Hippocampal formation (tissue), 2 donors: ENCODE data around the gene FAT2.

ENCODE experiments used
- DNase-seq, 2 donors: peaks; one replicate each; lab custom pipeline; 2025; lab: John Stamatoyannopoulos, UW

FAT2 gene

DNA sequence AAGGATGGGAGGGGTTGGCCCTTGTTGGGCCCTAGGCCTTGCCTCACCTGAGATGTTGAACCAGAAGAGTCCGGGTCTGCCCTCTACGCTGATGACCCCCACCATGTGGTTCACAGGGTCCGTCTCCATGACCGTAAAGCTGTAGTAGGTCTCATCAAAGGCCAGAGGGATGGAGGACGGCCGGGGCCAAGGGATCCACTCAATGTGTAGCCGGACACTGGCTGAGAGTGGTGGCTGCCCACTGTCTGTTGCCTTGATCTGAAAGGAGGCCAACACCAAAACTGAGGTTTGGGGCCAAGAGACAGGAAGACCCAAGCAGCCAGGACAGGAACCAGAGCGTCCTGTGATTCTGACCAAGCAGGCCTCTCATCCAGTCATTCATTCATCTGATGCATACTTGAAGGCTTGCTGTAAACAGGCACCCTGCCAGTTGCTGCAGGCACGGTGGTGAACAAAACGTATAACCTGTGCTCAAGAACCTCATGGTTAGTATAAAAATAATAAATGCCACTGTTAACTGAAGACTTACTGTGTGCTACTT, 37.9 kb downstream of the FAT2 start:
- DNase-seq, result no peak

DNA sequence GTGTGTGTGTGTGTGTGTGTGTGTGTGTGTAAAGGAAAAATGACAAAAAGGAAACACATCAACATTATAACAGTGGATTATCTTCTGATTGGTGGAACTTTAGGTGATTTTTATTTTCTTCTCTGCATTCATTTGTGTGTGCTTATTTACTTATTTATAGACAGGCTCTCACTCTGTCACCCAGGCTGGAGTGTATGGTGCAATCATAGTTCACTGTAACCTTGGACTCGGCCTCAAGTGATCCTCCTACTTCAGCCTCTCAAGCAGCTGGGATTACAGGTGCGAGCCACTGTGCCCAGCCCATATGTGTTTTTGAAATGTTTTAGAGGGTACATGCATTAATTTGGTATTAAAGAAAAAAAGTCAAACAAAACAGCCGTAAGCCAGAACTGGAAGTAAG, 39.1 kb downstream of the FAT2 start:
- DNase-seq, result no peak

DNA sequence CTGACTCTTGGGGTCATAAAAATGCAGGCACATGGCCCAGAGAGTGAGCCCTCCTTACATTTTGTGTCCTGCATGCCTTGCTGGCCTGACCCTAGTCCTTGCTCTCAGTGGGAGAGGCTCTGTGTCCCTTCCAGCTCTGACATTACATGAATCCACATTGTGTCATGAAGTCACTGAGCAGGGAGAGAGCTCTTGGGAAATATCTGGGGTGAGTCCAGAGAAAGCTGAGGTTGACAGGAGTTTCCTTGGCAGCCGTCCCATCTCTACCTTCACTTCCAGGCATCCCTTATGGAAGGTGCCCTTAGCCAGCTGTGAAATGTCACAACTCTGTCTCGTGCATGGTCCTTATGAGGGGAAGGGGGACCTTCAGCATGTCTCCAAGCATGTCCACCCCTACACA, 41.0 kb downstream of the FAT2 start:
- no peak for DNase-seq

DNA sequence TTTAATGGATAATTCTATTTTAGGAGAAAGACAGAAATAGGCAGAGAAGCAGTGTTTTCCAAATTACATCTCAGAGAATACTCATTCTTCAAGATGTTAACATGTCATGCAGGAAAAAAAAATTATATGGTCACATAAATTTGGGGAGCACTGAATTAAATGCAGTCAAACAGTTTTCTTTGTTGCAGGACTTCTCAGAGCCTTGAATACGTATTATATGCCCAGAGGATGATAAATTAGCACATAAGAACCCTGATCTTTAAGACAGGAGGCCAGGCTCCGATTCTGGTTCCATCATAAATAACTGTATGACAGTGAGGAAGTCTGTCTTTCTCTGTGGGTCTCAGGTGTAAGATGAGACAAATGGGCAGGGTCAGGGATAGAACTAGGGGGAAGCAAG, 41.4 kb downstream of the FAT2 start:
- DNase-seq, result no peak

DNA sequence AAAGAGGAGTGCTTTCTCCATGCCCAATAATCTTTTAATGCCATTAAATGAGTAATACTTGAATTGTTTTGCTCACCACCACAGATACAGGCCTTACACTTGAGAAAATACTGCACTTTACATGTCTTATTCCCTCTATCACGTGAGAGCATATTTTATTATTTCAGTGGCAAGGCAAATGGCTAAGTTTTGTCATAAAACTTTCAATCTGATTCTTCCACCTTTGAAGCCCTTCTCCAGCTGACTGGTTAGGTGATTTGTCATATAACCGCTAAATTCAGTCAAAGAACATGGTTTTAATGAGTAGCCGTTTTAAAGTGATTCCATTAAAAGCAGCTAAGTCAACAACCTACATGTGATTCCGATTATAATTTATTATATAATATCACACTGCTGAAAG, 43.8 kb downstream of the FAT2 start:
- no peak for DNase-seq

DNA sequence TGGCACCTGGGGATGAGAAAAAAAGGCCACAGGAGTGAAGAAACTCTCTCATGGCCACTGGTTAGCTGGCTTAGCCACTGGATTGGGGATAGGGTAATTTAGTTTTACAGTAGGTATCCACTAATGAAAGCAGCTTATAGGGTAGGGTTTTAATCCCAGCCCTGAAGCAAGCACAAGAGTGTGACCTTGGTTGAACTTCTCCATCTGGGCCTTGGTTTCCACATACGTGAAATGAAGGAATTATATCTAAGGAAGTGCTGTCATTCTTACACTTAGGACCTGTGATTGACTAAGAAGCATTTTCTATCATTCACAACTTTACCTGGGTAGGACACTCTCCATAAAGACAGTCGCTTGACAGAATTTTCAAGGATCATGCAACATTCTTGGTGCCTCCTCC, 49.6 kb downstream of the FAT2 start:
- no peak for DNase-seq
